Glutamatergic neuron (in vitro differentiated cells): ENCODE data around the gene ZNF831. TPM values are rescaled to one million over a fixed set of nuclear protein-coding genes. Genes with fewer than 3 reads are reported as not detected.

Source experiments
- DNase-seq: peaks from one replicate; pipeline ENCODE4 v3.0.0; 2022
- H3K27ac Mint-ChIP-seq: one replicate; pipeline ENCODE4 v1.8.0; 2020; ENCODE audit warnings: mild to moderate bottlenecking, mixed read lengths, inconsistent platforms; ENCODE audit not compliant: unreplicated experiment
- H3K27me3 Mint-ChIP-seq: one replicate; pipeline ENCODE4 v1.8.0; 2020; ENCODE audit warnings: mild to moderate bottlenecking, moderate library complexity, mixed read lengths, inconsistent platforms; ENCODE audit not compliant: unreplicated experiment
- H3K36me3 Mint-ChIP-seq: one replicate; pipeline ENCODE4 v1.8.0; 2020; ENCODE audit warnings: mild to moderate bottlenecking, mixed read lengths, inconsistent platforms; ENCODE audit not compliant: unreplicated experiment
- H3K4me1 Mint-ChIP-seq: one replicate; pipeline ENCODE4 v1.8.0; 2020; ENCODE audit warnings: mild to moderate bottlenecking, low read depth, mixed read lengths, inconsistent platforms; ENCODE audit not compliant: unreplicated experiment
- H3K4me3 Mint-ChIP-seq: one replicate; pipeline ENCODE4 v1.8.0; 2020; ENCODE audit warnings: mild to moderate bottlenecking, mixed read lengths, inconsistent platforms; ENCODE audit not compliant: unreplicated experiment
- H3K9me3 Mint-ChIP-seq: one replicate; pipeline ENCODE4 v1.8.0; 2020; ENCODE audit warnings: mild to moderate bottlenecking, moderate library complexity, mixed read lengths, inconsistent platforms; ENCODE audit not compliant: unreplicated experiment
- CTCF ChIP-seq: fragments of 200-600 bp; sonication (generic); IDR thresholded peaks from one replicate; pipeline ENCODE4 v1.5.0; 2021; ENCODE audit not compliant: partially characterized antibody, unreplicated experiment
- total RNA-seq: library from RNA; stranded (reverse); fragmentation: NEBNext Ultra II Directional; extraction: Animal tissue kit (Norgen Biotek cat#: 25700); gene quantifications from one replicate; pipeline ENCODE4 v1.2.1, GENCODE V29; 2021; ENCODE audit not compliant: unreplicated experiment

Gene ZNF831
- total RNA-seq, 1 donor from 2014 or later, result not detected

- no peak for DNase-seq
- H3K36me3 Mint-ChIP-seq, result no peaks in the 10 kb centered on the region
- H3K4me1 Mint-ChIP-seq, result peaks cover 6% of the 10 kb centered on the region
- no peaks in the 10 kb centered on the region for H3K9me3 Mint-ChIP-seq
- H3K27me3 Mint-ChIP-seq, result peaks cover 2% of the 10 kb centered on the region
- TF ChIP-seq CTCF, result no peak
- no peak overlapping the region for H3K4me3 Mint-ChIP-seq
- no peak overlapping the region for H3K27ac Mint-ChIP-seq
These were observed 11.8 kb upstream of the ZNF831 start for GRCh38 chr20:59151820-59152219.

- peak; percentile 19 for DNase-seq
- H3K4me3 Mint-ChIP-seq, result no peak overlapping the region
- no peak overlapping the region for H3K27ac Mint-ChIP-seq
- TF ChIP-seq CTCF, result no peak
- no peaks in the 10 kb centered on the region for H3K4me1 Mint-ChIP-seq
- H3K36me3 Mint-ChIP-seq, result no peaks in the 10 kb centered on the region
- no peaks in the 10 kb centered on the region for H3K9me3 Mint-ChIP-seq
- H3K27me3 Mint-ChIP-seq, result no peaks in the 10 kb centered on the region
These were observed 10.9 kb upstream of the ZNF831 start for GRCh38 chr20:59152559-59153354.

GRCh38 chr20:59153355-59153681 is 10.3 kb upstream of the ZNF831 start:
- H3K36me3 Mint-ChIP-seq, result no peaks in the 10 kb centered on the region
- H3K4me3 Mint-ChIP-seq, result no peak overlapping the region
- DNase-seq, result no peak
- no peak for TF ChIP-seq CTCF
- H3K9me3 Mint-ChIP-seq, result no peaks in the 10 kb centered on the region
- no peak overlapping the region for H3K27ac Mint-ChIP-seq
- no peaks in the 10 kb centered on the region for H3K4me1 Mint-ChIP-seq
- H3K27me3 Mint-ChIP-seq, result no peaks in the 10 kb centered on the region

- H3K4me1 Mint-ChIP-seq, result no peaks in the 10 kb centered on the region
- no peaks in the 10 kb centered on the region for H3K9me3 Mint-ChIP-seq
These were observed 9.8 kb upstream of the ZNF831 start for GRCh38 chr20:59153832-59154231.

More at GRCh38 chr20:59153832-59154231, 9.8 kb upstream of the ZNF831 start:
- Mint-ChIP-seq H3K27me3 (no peaks in the 10 kb centered on the region), H3K4me3 (no peak overlapping the region), H3K27ac (no peak overlapping the region), H3K36me3 (no peaks in the 10 kb centered on the region)
- TF ChIP-seq CTCF, result no peak
- DNase-seq, result no peak
